Activated CD4-positive, alpha-beta T cell treated with anti-CD3 and anti-CD28 coated beads, Interleukin-2, amount 50 U/mL, for 48 hours (primary cell): Measurements from ENCODE around the gene CHD9.

Source experiments
- DNase-seq, 2 experiments: peaks; one replicate each; pipeline ENCODE4 v3.0.0-alpha.2; 2020

Gene CHD9

DNA sequence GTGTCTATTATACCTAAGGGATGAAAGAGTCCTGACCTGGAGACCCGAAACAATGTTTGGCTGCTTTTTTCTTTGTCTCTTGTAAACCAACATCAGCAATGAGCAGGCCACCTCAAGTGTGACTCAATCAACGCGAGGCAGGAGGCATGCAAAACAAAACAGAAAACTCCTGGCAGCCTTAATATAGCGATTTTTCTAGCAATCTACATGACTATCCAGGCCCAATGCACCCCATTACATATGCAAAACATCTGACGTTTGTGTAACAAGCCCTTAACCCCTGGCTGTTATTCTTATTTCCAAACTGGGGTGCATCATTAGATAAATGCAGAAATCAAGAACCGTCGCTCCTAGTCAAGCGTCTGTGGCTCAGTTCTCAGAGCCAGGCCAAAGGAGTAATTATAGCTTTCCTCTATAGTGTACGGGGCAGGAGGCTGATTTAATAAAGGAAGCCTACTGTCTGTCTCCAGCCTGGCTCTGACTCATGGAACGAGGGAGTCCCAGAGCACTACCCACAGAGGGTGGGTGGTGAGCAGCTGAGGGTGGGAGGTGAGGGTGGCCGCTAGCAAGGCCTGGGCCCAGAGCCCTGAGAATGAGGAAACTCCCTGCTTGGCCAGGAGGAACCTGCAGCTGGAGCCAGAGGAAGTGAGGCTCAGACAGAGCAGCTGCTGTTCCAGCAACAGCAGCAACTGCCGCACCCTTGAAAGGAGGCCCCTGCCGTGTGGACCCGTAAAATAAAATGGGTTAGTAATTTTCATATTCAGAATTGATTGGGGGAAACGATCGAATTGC lies 43.9 kb downstream of the CHD9 start:
- peak; percentile 11 to 32 for DNase-seq

DNA sequence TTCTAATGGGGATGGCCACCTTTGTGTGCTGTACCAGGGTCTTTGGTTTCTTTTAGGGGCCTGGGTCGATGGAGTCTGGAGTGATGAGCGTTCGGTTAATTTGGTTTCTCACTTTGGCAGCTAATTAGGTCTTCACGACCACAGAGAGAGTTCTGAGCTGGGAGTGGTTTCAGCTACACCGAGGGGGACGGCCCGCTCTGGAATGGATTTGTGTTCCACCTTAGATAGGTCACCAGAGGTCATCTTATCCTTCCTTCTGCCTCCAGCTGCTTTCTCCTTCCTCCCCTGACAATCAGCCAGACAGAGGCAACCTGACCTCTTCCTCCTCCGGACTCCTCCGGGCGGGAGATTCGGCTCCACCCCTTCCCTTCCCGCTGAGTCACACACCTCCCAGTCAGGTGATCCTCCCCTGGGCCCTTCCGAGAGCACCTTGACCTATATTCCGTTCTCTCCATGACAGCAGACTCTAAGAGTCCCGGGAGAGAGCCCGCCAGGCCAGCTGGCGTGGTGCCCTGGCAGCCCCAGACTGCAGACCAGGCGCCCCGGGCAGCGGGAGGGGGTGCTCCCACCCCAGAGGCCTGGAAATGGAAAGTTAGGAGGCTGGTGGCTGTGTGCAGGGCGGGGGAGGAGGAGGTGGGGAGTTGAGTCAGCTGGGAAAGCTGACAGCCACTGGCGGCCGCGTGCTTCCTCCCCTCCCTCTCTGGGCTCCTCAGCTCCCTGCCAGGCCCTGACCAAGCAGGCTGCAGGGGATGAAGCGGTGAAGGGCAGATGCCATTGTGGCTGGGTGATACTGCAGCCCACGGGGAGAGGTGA lies 44.7 kb downstream of the CHD9 start:
- DNase-seq: peak; percentile 64 to 69

DNA sequence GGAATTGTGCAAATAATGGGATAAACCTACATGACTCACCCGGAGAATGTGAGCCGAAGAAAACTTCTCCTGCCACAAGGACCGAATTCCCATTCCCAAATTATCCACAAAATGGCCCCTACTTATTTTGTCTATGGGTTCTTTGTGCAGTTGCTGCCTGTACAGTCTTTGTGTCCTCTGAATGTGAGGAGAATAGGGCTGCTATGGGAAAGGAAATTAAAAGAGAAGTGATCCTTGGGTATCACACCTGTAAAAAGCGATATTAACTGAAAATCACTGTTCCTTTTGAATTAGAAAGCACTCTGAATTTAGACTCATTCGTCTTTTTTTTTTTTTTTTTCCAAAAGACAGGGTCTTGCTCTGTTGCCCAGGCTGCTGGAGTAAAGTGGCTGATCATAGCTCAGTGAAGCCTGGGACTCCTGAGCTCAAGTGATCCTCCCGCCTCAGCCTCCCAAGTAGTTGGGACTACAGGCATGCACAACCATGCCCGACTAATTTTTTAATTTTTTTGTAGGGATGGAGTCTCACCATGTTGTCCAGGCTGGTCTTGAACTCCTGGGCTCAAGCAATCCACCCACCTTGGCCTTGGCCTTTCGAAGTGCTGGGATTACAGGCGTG lies 45.4 kb downstream of the CHD9 start:
- DNase-seq: no peak

DNA sequence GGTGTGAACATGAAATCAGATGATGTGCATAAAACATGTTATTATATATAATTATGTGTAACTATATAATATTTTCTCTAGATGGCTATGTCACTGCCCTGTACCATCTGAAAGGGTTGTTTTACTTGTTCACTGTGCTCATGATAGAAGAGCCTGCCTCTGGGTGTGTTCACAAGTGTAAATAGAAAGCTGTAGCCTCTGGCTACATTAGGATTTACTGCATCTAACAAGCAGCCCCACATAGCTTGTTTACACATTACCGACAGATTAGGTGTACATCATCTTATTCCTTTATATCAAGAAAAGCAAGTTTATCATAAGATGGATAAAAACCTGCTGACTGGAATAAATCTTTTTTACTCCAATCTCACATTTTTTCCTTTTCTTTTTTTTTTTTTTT lies 46.1 kb downstream of the CHD9 start:
- DNase-seq: no peak

GRCh38 chr16:53103811-53104210 lies 49.0 kb downstream of the CHD9 start:
- no peak for DNase-seq

DNA sequence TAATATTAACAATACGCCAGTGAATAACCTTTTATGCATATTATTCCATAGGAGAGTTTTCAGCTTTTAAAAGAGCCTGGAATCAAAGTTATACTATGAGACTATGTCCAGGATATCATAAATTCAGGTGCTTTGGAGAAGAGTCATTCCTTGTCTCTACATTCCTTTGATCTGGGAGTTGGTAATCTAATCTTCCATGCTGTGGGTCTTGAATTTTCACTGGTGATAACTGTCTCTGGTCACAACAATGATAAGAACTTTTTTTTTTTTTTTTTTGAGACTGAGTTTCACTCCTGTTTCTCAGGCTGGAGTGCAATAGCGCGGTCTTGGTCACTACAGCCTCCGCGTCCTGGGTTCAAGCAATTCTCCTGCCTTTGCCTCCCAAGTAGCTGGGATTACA lies 50.8 kb downstream of the CHD9 start:
- DNase-seq: no peak

- no peak for DNase-seq
These were observed 56.4 kb downstream of the CHD9 start for GRCh38 chr16:53111078-53111791.

- DNase-seq: no peak
These were observed 57.2 kb downstream of the CHD9 start for GRCh38 chr16:53112015-53112414.

- no peak for DNase-seq
These were observed 60.3 kb downstream of the CHD9 start for GRCh38 chr16:53115047-53115446.

DNA sequence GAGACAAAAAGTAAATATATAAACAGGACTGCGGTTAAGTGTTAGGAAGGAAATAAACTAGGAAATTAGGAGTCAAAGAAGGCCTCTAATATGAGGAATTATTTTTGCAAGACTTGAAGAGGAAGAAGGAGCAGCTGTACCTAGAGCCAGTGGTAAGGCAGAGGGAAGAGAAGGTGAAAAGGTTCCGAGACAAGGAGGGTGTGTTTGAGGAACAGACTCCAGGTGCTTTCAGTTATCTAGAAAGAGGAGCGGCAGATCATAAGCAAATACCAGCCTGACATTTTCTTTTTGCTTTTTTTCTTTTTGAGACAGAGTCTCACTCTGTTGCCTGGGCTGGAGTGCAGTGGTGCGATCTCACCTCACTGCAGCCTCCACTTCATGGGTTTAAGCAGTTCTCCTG lies 61.0 kb downstream of the CHD9 start:
- no peak for DNase-seq

DNA sequence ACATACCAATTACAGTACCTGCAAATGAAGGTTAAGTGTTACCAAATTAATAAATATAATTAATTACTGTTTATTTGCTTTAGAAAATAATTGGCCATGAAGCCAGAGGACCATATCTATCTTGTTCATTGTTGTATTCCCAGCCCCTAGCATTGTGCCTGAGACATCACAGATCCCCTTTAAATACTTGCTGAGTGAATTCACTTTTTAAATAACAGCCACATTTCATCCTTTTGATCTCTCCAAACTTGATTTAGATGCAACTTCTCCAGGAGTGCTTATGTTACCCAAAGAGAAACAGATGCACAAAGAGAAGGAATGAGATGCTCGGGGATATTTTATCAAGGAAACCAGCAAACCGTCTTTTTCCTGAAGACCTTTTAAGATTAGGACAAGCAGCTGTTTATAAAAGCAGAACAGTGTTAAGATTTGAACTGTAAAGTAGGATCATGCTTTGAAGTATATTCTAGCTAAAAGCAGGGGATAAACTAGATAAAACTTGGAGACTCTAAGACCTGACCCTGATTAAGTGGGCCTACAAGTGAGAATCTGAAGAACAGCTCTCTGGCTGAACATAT lies 66.3 kb downstream of the CHD9 start:
- DNase-seq: no peak

DNA sequence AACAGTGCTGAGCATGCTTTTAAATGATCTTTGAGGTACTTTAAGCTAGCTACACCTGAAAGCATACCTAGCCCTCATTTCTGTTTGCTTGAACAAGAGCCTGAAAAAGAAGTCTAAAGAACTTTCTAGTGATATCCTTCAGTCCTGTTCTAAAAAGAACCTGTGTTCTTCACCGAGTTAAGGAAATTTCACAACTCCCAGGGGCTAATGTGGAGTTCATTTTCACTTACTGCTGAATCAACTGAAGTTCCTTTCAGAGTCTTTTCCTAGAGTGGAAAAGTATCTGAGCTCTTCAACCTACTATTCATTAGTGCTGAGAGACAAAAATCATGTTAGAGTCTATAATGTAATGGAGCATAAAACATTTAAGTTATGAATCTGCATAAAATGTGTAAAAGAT lies 66.9 kb downstream of the CHD9 start:
- DNase-seq: no peak

DNA sequence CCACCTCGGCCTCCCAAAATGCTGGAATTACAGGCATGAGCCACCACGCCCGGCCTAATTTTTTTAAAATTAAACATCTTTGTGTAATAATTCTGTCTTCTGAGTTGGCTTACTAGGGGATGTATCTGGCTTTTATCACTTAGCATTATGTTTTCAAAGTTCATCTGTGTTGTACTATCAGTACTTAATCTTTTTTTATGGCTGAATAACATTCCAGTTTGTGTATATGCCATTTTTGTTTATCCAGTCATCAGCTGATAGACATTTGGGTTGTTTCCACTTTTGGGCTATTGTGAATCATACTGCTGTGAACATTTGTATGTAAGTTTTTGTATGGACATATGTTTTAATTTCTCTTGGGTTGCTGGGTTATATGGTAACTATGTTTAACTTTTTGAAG lies 69.0 kb downstream of the CHD9 start:
- DNase-seq: no peak

- no peak for DNase-seq
These were observed 71.6 kb downstream of the CHD9 start for GRCh38 chr16:53126390-53126789.

DNA sequence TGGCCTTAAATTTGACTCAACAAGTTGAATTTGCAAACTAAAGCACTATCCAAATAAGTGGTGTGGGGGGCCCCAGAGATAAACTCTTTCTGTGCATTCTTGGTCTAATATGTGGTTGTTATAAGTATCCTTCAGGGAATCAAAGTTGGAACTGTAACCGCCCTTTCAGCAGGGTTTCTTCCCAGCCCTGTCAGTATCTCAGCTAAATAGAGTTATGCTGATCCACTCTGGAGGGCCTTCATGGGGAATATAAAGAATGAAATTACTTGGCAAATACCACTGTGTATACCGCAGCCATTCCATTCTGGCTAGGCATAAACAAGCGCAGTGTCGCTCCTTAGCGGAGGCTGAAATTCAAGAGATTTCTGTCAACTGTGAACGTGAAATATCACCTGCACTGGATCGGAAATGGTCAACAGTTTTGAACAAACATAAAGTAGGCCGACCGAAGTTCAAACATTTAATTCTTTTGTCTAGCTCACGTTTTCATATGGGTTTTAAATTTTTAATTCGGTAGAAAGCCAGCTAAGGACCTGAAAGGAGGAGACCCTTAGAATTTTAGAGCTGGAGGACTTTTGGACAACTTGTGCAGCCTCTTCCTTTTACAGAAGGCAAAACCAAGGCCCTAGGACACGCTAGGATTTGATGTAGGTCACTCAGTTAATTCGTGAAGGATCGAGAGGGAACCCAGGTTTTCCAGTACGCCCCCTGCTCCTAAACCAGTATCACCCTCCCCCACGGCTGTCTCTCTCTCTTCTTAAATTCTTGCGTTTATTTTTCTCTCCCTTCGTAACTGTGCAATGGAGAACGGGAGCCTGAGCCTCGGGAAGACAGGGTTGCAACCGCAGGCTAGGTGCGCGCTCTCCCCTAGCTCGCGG lies 74.7 kb downstream of the CHD9 start:
- no peak for DNase-seq

GRCh38 chr16:53130159-53131049 lies 75.6 kb downstream of the CHD9 start:
- peak; percentile 90 for DNase-seq

- DNase-seq: no peak
These were observed 76.2 kb downstream of the CHD9 start for GRCh38 chr16:53131050-53131362.

DNA sequence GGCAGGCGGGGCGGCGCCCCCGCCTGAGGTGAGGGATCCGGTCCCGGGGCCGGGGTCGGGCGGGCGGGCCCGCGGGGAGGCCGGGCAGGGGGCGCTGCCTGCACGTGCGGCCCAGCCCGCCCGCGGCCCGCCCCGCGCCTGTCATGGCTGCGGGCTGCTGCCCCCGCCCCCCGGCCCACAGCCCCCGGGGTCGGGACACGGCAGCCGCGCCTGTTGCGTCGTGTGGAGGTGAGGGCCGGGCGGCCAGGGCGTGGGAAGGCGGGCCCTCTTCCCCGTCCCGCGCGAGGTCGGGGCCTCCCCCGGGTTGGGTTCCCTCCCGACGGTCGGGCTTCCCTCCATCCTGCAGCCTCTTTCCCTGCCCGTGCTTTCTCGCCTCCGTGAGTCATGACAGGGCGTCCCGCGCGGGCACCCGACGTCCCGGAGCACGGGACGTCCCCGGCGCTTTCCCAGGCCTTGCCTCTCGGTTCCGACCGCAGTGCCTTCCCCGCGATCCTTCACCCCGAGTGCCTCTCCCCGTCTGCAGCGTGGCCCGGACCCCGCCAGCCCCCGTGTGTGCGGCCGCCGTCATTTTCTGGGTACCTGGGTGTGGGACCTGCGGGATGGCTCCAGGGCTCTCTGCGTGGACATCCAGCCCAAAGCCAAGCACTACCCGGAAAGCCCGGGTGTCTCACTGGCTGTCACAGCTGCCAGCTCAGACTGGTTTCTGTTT lies 76.7 kb downstream of the CHD9 start:
- DNase-seq: peak; percentile 70 to 76

- DNase-seq: no peak
These were observed 77.6 kb downstream of the CHD9 start for GRCh38 chr16:53132406-53132805.

DNA sequence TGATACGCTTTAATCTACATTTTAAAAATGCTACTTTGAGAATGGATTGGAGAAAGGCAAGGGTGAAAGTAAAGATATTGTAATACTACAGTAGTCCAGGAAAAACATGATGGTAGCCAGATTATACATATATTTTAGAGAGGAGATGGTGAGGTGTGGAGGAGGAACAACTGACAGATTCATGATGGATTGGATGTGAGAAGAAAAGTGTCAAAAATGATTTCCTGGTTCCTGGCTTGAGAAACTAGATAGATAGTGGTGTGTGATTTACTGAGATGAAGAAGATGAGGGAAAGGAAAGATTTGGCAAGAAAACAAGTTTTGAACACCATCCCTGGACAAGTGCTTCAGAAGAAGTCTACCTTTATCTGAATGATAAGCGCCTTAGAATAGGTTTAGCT lies 80.5 kb downstream of the CHD9 start:
- DNase-seq: no peak
